OCI-M2 (cell line): ENCODE data around the gene KSR2.
"Not testable (repeated sequence)": the region's sequence is repeated elsewhere in the genome, so short reads cannot be mapped to it uniquely, and the experiment has no call there.

Experiments
- DNase-seq: peaks from one replicate; lab custom pipeline; 2025; ENCODE audit not compliant: unreplicated experiment; lab: John Stamatoyannopoulos, UW

KSR2 gene

DNA sequence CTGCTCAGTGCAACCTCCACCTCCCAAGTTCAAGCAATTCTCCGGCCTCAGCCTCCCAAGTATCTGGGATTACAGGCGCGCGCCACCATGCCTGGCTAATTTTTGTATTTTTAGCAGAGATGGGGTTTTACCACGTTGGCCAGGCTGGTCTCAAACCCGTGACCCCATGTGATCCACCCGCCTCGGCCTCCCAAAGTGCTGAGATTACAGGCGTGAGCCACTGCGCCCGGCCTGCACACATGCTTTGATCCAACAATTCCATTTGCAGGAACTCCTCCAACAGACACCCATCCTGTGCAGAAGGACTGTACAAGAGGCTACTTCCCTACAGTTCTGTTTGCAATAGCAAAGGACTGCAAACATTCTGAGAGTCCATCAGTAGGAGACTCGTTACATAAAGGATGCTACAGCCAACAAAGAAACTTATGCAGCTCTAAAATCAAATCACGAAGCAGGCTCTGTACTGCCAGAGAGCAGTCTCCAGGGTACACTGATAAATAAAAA lies 108.0 kb downstream of the KSR2 start:
- DNase-seq = not testable (repeated sequence)

DNA sequence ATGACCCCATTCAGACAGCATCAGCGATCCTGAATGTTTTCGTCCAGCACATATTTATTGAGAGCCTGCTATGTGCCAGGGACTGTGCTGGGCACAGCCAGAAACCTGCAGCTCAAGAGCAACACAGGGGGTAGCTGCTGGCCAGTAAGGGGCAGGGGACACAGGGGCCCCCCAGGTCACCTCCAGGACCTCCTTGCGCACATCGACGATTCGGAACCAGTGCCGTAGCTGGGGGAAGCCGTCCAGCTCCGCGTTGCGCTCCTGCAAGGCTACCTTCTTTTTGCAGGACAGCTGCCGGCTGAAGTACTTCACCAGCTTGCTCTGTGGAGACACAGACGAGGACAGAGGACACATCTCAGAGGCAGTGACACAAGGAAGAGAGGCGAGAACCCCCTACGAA lies 108.7 kb downstream of the KSR2 start:
- no peak for DNase-seq

- DNase-seq = no peak
Measured at GRCh38 chr12:117857632-117858612, 110.9 kb downstream of the KSR2 start.

DNA sequence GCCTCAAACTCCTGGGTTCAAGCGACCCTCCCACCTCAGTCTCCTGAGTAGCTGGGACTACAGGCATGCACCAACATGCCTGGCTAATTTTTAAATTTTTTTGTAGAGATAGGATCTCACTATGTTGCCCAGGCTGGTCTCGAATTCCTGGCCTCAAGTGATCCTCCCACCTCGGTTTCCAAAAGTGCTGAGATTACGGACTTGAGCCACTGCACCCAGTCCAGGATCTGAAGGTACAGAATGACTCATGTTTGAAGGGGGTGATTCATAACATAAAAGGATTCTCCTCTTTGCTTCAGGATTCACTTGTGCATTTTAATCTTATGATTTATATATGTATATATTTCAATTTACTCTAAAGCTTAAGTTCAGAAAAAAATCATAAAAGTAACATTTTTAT lies 111.7 kb downstream of the KSR2 start:
- not testable (repeated sequence) for DNase-seq

DNA sequence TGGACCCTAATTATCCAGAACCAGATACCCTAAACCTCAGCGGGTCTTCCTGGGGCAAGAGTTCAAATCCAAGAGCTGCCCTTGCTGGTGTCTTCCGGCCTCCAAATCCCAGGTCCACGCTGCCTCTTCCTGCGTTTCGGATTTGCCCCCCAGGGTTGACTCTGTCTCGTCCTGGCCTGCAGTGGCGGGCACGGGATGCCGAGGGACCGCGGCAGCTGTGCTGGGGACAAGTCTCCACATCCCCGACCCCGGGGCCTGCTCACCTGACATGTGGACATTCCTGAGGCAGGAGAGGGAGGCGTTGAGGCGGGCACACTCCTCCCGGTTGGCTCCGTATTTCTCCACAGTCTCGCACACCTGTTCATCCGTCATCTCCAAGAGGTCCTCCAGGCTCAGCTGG lies 113.6 kb downstream of the KSR2 start:
- no peak for DNase-seq

- DNase-seq = no peak
Measured at GRCh38 chr12:117854339-117855012, 114.3 kb downstream of the KSR2 start.

DNA sequence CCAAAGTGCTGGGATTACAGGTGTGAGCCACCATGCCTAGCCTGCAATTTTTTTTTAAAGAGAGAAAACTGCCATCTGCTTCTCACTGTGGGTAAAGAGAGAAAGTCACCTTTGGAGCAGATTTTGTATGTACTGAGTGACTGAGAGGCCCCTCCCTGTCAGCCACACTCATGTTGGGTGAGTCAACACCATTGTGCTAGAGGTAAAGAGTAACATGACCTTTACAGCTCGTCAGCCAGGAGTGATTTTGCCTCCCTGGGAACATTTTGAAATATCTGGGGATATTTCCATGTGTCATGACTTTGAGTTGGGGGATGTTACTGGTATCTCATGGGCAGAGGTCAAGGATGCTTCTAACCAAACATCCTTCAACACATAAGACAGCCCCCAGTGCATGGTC lies 115.2 kb downstream of the KSR2 start:
- no peak for DNase-seq

- no peak for DNase-seq
Measured at GRCh38 chr12:117850048-117850447, 118.7 kb downstream of the KSR2 start.

- no peak for DNase-seq
Measured at GRCh38 chr12:117847371-117847770, 121.4 kb downstream of the KSR2 start.

GRCh38 chr12:117845271-117845904 lies 123.4 kb downstream of the KSR2 start:
- DNase-seq = no peak

DNA sequence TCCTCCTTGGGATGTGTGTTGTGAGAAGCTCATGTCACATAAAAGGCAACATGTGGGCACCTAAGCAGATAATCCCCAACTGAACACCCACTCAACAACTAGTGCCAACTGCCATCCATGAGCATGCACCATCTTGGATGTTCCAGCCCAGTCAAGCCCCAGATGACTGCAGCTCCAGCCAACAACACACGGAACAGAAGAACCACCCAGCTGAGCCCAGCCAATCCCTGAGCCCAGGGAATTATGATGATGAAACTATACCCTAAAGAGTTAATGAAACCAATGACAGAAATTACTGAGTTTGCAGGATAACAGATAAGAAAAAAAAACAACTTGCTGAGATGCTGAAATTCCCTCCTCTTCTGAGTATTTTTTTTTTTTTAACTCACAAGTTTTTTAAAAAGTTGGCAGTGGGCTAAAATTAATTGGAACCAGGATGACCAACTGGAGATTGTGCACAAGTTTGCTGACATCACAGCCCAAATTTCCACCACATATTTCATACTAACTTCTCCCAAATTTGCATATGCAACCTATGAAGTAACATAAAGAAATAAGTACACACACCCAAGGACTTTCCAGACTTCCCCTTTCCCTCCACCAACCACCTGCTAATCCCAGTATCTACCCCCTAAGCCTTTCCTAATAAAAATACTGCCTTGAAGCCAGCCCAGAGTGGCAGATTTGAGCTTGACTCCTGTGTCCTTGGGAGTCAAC lies 124.5 kb downstream of the KSR2 start:
- DNase-seq = no peak

DNA sequence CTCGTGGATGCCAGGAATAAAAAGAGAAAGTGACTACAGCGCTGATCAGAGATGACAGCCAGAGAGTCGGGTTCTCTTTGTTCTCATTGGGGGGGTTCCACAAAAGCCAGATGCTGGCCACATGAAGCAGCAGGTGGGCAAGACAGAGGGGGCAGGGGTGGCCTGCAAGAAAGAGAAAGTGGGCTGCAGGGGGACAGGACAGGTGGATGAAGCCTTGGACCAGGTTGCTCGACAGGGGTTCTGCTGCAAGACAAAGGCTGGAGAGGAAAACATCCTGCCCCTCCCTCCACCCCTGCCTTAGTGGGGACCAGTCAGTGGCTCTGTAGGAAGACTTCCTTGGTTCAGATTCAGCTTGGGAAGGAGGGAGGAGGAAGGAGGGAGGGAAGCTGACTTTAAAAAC lies 126.2 kb downstream of the KSR2 start:
- DNase-seq = no peak

GRCh38 chr12:117842220-117842619 lies 126.6 kb downstream of the KSR2 start:
- DNase-seq = no peak

DNA sequence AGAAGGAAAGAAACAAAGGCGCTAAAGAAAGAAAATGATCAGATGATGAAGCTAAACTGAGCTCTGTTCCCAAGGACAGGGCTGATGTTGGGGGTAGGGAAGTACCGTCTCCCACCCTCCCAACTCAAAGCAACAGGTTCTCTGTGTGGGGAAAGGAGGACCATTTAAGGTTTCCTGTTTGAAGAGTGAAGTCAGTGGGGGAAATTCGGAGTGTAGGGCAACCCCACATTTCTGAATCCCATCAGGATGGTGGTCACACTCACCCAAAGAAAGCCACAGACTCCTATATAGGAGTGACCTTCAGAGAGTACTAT lies 131.1 kb downstream of the KSR2 start:
- DNase-seq = no peak

- DNase-seq = no peak
Measured at GRCh38 chr12:117836999-117837736, 131.6 kb downstream of the KSR2 start.

DNA sequence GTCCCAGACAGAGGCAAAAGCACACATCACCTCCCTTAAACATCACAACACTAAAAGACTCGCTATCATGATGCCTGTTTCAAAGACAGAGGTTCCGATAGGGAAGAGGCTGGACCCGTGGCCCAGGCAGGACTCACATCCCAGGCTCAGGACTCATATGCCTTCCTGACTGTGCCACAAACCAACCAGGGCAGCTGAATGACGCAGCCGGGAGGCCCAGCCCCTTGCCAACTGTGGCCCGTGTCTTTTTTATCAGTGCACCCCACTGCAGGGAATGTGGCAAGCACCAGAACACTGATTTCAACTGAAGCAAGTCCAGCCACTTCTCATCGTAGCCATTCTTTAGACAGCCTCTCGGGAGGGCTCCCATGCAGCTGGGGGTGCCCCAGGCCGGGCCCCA lies 132.3 kb downstream of the KSR2 start:
- no peak for DNase-seq

DNA sequence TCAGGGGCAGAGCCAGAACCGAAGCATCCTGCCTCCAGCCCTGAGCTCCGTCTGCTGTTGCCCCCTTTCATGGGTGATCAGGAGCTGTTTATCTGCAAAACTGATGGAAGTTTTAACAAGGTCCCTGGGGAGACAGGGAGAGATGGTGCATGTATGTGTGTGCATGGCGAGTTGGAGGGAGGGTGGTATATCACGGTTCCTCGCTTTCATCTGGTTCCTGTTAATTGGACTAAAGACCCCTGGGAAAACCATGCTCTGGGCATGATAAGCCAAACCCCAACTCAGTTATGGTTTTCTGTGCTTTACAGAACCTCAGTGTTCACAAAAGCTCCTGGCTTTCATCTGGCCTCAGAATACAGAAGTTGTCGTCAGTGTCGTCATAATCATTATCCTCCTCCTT lies 133.6 kb downstream of the KSR2 start:
- DNase-seq = no peak

DNA sequence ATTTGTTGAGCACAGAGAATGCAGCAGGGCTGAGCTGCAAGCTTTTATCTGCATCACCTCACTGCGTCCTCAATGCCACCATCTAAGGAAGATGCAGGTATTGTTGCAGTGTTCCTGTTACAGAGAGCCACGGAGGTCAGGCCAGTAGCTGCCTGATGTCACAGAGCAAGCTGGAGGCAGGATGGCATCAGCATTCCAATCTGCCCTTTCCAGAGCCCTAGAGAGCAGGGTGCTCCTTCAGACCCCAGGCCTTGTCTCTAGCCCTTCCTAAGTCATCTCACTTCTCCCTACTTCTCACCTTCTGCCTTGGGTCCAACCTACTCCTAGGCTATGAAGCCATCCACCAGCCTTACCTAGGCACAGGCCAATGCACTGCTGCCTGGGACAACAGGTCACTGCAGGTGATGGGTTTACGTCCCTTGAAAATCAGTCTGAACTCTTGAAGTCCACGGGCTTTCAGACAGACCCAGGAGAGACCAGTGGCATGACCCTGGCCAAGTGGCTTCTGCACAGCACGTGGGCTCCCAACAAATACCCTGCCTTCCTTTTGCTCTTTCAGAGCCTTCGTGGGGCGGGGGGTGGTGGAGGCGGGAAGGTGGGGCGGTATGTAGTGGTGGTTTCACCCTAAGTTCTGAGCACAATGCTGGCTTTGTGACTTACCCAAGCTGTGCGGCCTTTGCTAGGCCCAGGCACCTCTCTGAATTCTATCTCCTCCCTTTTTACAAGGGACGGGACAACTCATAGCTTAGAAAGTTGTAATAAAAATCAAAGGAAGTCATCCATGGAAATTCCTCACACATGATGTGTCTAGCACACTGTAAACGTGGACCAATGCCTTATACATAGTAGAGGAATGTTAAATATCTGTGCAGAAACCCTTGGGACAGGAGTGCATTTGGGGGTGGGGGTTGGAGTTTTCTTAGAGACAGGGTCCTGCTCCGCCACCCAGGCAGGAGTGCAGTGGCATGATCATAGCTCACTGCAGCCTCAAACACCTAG lies 136.0 kb downstream of the KSR2 start:
- DNase-seq = no peak

DNA sequence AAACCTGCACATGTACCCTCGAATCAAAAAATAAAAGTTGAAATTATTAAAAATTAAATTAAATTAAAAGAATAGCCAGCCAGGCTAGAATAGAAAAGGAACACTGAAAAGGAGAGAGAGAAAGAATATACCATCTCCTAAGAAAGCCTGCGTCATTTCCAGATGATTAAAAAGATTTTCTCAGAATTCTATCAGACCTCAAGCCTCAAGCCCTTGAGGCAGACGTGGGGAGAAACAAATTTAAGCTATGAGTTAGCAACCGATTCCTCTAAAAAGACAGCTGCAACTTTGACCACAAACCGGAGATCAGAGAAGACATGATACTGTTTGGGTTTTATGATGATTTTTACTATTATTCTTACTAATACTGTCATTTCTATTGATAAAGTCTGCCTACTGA lies 138.3 kb downstream of the KSR2 start:
- DNase-seq = no peak
